H1 (cell line): ENCODE results near the gene EHD4. TPM values are rescaled to one million over a fixed set of nuclear protein-coding genes. Genes with fewer than 3 reads are reported as not detected.

Experiments used
- CREB1 ChIP-seq: IDR thresholded peaks from 2 replicates; pipeline ENCODE4 v1.6.1; 2012; ENCODE audit warnings: inconsistent platforms
- CTBP2 ChIP-seq: IDR thresholded peaks from 2 replicates; pipeline ENCODE4 v1.7.0; 2011; ENCODE audit warnings: borderline replicate concordance, mild to moderate bottlenecking, moderate library complexity, mixed read lengths, low read length; ENCODE audit not compliant: insufficient read depth, insufficient read length
- EGR1 ChIP-seq: IDR thresholded peaks from 2 replicates; pipeline ENCODE4 v1.6.1; 2011; ENCODE audit warnings: low read depth, low read length, borderline replicate concordance
- JUN ChIP-seq: IDR thresholded peaks from 2 replicates; pipeline ENCODE4 v1.6.1; 2011; ENCODE audit warnings: low read depth, mild to moderate bottlenecking, improper control_type of control experiment, low read length
- PHF8 ChIP-seq: fragments of 200-600 bp; sonication (generic); conservative IDR thresholded peaks from 2 replicates; pipeline ENCODE4 v1.7.1; 2012; ENCODE audit warnings: low read depth, mild to moderate bottlenecking, inconsistent platforms, low read length, moderate library complexity
- POLR2AphosphoS5 ChIP-seq: IDR thresholded peaks from 2 replicates; pipeline ENCODE4 v1.6.1; 2011; ENCODE audit warnings: low read depth, low read length
- POU5F1 ChIP-seq: IDR thresholded peaks from 2 replicates; pipeline ENCODE4 v1.6.1; 2011; ENCODE audit warnings: low read depth, mild to moderate bottlenecking, low read length, moderate library complexity
- RXRA ChIP-seq: IDR thresholded peaks from 2 replicates; pipeline ENCODE4 v1.6.1; 2011; ENCODE audit warnings: low read depth, mild to moderate bottlenecking, low read length, moderate library complexity; ENCODE audit not compliant: insufficient read depth
- polyA plus RNA-seq, 7 experiments: library from polyadenylated mRNA; depleted of rRNA in 3 of 7; stranded (reverse) in 5 of 7; unstranded in 2 of 7; fragments of >200 nt in 5 of 7; fragments of 200-250 nt in 2 of 7; gene quantifications; 1 replicate in 5 of 7; 2 replicates in 1 of 7; 4 replicates in 1 of 7; pipeline versions ENCODE4 v1.2.1 to v1.2.3, GENCODE V29; 2011 to 2013; ENCODE audit warnings: missing spikeins in 2 of 7, mixed read lengths in 2 of 7
- total RNA-seq: library from RNA; stranded (reverse); fragmentation: NEBNext Ultra II Directional; extraction: Animal tissue kit (Norgen Biotek cat#: 25700); gene quantifications from 2 replicates; pipeline ENCODE4 v1.2.1, GENCODE V29; 2021
- TF ChIP-seq, protein P1 (sequence below): fragments of 300-600 bp; sonication (generic); IDR thresholded peaks from 2 replicates; pipeline ENCODE4 v1.7.1; 2012; ENCODE audit warnings: low read length, moderate library complexity, mild to moderate bottlenecking, inconsistent platforms; ENCODE audit not compliant: insufficient replicate concordance
- TF ChIP-seq, protein P2 (sequence below), 3 experiments: IDR thresholded peaks; 1 replicate in 2 of 3; 2 replicates in 1 of 3; pipeline versions ENCODE4 v1.5.1 to v1.6.1; 2011; ENCODE audit warnings: low read length in 3 of 3, mild to moderate bottlenecking in 3 of 3, inconsistent platforms in 2 of 3, low read depth in 1 of 3, moderate library complexity in 1 of 3; ENCODE audit not compliant: insufficient read depth in 1 of 3; ENCODE audit errors: control extremely low read depth in 1 of 3

The EHD4 gene
- total and polyA plus RNA-seq, 2 of the 8 experiments (the other 6 are each of a cell fraction or from before 2014, with no cell fraction given) = 17.5 to 24.5 TPM

GRCh38 chr15:41930867-41931222 lies 41.5 kb downstream of the EHD4 start (continued):
- TF ChIP-seq, protein P1, sequence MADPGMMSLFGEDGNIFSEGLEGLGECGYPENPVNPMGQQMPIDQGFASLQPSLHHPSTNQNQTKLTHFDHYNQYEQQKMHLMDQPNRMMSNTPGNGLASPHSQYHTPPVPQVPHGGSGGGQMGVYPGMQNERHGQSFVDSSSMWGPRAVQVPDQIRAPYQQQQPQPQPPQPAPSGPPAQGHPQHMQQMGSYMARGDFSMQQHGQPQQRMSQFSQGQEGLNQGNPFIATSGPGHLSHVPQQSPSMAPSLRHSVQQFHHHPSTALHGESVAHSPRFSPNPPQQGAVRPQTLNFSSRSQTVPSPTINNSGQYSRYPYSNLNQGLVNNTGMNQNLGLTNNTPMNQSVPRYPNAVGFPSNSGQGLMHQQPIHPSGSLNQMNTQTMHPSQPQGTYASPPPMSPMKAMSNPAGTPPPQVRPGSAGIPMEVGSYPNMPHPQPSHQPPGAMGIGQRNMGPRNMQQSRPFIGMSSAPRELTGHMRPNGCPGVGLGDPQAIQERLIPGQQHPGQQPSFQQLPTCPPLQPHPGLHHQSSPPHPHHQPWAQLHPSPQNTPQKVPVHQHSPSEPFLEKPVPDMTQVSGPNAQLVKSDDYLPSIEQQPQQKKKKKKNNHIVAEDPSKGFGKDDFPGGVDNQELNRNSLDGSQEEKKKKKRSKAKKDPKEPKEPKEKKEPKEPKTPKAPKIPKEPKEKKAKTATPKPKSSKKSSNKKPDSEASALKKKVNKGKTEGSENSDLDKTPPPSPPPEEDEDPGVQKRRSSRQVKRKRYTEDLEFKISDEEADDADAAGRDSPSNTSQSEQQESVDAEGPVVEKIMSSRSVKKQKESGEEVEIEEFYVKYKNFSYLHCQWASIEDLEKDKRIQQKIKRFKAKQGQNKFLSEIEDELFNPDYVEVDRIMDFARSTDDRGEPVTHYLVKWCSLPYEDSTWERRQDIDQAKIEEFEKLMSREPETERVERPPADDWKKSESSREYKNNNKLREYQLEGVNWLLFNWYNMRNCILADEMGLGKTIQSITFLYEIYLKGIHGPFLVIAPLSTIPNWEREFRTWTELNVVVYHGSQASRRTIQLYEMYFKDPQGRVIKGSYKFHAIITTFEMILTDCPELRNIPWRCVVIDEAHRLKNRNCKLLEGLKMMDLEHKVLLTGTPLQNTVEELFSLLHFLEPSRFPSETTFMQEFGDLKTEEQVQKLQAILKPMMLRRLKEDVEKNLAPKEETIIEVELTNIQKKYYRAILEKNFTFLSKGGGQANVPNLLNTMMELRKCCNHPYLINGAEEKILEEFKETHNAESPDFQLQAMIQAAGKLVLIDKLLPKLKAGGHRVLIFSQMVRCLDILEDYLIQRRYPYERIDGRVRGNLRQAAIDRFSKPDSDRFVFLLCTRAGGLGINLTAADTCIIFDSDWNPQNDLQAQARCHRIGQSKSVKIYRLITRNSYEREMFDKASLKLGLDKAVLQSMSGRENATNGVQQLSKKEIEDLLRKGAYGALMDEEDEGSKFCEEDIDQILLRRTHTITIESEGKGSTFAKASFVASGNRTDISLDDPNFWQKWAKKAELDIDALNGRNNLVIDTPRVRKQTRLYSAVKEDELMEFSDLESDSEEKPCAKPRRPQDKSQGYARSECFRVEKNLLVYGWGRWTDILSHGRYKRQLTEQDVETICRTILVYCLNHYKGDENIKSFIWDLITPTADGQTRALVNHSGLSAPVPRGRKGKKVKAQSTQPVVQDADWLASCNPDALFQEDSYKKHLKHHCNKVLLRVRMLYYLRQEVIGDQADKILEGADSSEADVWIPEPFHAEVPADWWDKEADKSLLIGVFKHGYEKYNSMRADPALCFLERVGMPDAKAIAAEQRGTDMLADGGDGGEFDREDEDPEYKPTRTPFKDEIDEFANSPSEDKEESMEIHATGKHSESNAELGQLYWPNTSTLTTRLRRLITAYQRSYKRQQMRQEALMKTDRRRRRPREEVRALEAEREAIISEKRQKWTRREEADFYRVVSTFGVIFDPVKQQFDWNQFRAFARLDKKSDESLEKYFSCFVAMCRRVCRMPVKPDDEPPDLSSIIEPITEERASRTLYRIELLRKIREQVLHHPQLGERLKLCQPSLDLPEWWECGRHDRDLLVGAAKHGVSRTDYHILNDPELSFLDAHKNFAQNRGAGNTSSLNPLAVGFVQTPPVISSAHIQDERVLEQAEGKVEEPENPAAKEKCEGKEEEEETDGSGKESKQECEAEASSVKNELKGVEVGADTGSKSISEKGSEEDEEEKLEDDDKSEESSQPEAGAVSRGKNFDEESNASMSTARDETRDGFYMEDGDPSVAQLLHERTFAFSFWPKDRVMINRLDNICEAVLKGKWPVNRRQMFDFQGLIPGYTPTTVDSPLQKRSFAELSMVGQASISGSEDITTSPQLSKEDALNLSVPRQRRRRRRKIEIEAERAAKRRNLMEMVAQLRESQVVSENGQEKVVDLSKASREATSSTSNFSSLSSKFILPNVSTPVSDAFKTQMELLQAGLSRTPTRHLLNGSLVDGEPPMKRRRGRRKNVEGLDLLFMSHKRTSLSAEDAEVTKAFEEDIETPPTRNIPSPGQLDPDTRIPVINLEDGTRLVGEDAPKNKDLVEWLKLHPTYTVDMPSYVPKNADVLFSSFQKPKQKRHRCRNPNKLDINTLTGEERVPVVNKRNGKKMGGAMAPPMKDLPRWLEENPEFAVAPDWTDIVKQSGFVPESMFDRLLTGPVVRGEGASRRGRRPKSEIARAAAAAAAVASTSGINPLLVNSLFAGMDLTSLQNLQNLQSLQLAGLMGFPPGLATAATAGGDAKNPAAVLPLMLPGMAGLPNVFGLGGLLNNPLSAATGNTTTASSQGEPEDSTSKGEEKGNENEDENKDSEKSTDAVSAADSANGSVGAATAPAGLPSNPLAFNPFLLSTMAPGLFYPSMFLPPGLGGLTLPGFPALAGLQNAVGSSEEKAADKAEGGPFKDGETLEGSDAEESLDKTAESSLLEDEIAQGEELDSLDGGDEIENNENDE = no peak
- TF ChIP-seq JUN = no peak
- TF ChIP-seq PHF8 = no peak
- no peak for TF ChIP-seq EGR1
- no peak for TF ChIP-seq CREB1
- TF ChIP-seq RXRA = no peak
- TF ChIP-seq POLR2AphosphoS5 = no peak
- TF ChIP-seq, protein P2, sequence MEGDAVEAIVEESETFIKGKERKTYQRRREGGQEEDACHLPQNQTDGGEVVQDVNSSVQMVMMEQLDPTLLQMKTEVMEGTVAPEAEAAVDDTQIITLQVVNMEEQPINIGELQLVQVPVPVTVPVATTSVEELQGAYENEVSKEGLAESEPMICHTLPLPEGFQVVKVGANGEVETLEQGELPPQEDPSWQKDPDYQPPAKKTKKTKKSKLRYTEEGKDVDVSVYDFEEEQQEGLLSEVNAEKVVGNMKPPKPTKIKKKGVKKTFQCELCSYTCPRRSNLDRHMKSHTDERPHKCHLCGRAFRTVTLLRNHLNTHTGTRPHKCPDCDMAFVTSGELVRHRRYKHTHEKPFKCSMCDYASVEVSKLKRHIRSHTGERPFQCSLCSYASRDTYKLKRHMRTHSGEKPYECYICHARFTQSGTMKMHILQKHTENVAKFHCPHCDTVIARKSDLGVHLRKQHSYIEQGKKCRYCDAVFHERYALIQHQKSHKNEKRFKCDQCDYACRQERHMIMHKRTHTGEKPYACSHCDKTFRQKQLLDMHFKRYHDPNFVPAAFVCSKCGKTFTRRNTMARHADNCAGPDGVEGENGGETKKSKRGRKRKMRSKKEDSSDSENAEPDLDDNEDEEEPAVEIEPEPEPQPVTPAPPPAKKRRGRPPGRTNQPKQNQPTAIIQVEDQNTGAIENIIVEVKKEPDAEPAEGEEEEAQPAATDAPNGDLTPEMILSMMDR (IDR thresholded peaks at IDR 0.05; ENCODE audit: control extremely low read depth in 1 of 3, insufficient read depth in 1 of 3, low read depth in 1 of 3, low read length in 3 of 3) = no peak
- TF ChIP-seq POU5F1 = no peak
- no peak for TF ChIP-seq CTBP2
